B cell (primary cell): Measurements from ENCODE around the gene CABP5. TPM values are rescaled to one million over a fixed set of nuclear protein-coding genes. Genes with fewer than 3 reads are reported as not detected.
"Not testable (repeated sequence)": the region's sequence is repeated elsewhere in the genome, so short reads cannot be mapped to it uniquely, and the experiment has no call there.

Experiments
- ATAC-seq: fragments of 200-7000 bp; cut with Tn5 transposase; one replicate; pipeline ENCODE4 v1.10.0; 2021; ENCODE audit warnings: low read depth, mild to moderate bottlenecking, moderate number of reproducible peaks, moderate library complexity
- CTCF ChIA-PET: fragments of 350-600 bp; sonication (Branson Sonifier 250); formaldehyde crosslinking; loops from one replicate; lab custom pipeline; 2021; ENCODE audit warnings: antibody characterized with exemption, inconsistent platforms; lab: Charles Lee
- POLR2A ChIA-PET: fragments of 350-600 bp; sonication (Branson Sonifier 250); formaldehyde crosslinking; loops from one replicate; lab custom pipeline; 2021; ENCODE audit warnings: antibody characterized with exemption; lab: Charles Lee
- DNase-seq: peaks from one replicate; pipeline ENCODE4 v3.0.0; 2013
- H2AFZ ChIP-seq: 2 replicates; pipeline ENCODE4 v1.6.1; 2012; ENCODE audit warnings: mild to moderate bottlenecking, low read depth, low read length; ENCODE audit not compliant: insufficient read depth, poor library complexity, severe bottlenecking
- H3K27ac ChIP-seq, 2 donors: 1 replicate in 1 of 2; 2 replicates in 1 of 2; pipeline ENCODE4 v1.5.1; 2012 to 2013; ENCODE audit warnings: low read length in 2 of 2, mild to moderate bottlenecking in 2 of 2, moderate library complexity in 1 of 2
- H3K27me3 ChIP-seq, 4 experiments: fragments of 200-600 bp in 1 of 4; sonication (generic) in 1 of 4; replicated peaks in 1 of 4; 1 replicate in 2 of 4; 2 replicates in 2 of 4; pipeline versions ENCODE4 v1.6.1 to v1.7.0; 2013 to 2016; ENCODE audit warnings: low read length in 3 of 4, mild to moderate bottlenecking in 2 of 4, mixed read lengths in 1 of 4, moderate library complexity in 1 of 4; ENCODE audit not compliant: insufficient read depth in 4 of 4, control insufficient read depth in 3 of 4; ENCODE audit errors: control extremely low read depth in 1 of 4
- H3K36me3 ChIP-seq, 2 experiments: replicated peaks in 1 of 2; 1 replicate in 1 of 2; 2 replicates in 1 of 2; pipeline versions ENCODE4 v1.6.1 to v1.7.1; 2013; ENCODE audit warnings: low read length in 1 of 2; ENCODE audit not compliant: insufficient read depth in 2 of 2, control insufficient read depth in 1 of 2; ENCODE audit errors: control extremely low read depth in 1 of 2, extremely low read depth in 1 of 2
- H3K4me1 ChIP-seq, 2 donors: fragments of 200-600 bp in 1 of 2; sonication (generic) in 1 of 2; 1 replicate in 1 of 2; 2 replicates in 1 of 2; pipeline versions ENCODE4 v1.5.1 to v1.6.1; 2013 to 2017; ENCODE audit warnings: low read length in 2 of 2; ENCODE audit not compliant: control insufficient read depth in 2 of 2, insufficient read depth in 2 of 2
- H3K4me2 ChIP-seq: replicated peaks from 2 replicates; pipeline ENCODE3; 2012; ENCODE audit warnings: mild to moderate bottlenecking, low read depth, low read length; ENCODE audit not compliant: poor library complexity, severe bottlenecking
- H3K4me3 ChIP-seq, 5 experiments: fragments of 200-600 bp in 1 of 5; sonication (generic) in 1 of 5; 1 replicate in 3 of 5; 2 replicates in 2 of 5; pipeline versions ENCODE4 v1.5.1 to v1.7.0; 2011 to 2016; ENCODE audit warnings: low read length in 4 of 5, mild to moderate bottlenecking in 4 of 5, low read depth in 2 of 5, control low read depth in 1 of 5, moderate library complexity in 1 of 5; ENCODE audit not compliant: insufficient read depth in 1 of 5; ENCODE audit errors: control extremely low read depth in 1 of 5, extremely low read depth in 1 of 5
- H3K79me2 ChIP-seq: fragments of 200-600 bp; sonication (generic); one replicate; pipeline ENCODE4 v1.6.0; 2016; ENCODE audit warnings: low read length; ENCODE audit not compliant: control insufficient read depth, insufficient read depth
- H3K9ac ChIP-seq: fragments of 200-600 bp; sonication (generic); 2 replicates; pipeline ENCODE4 v1.6.1; 2017; ENCODE audit warnings: mild to moderate bottlenecking, low read length, moderate library complexity
- H3K9me3 ChIP-seq, 3 donors: one replicate each; pipeline versions ENCODE4 v1.6.1 to v1.7.1; 2013; ENCODE audit warnings: low read length in 2 of 3; ENCODE audit not compliant: control insufficient read depth in 2 of 3, insufficient read depth in 1 of 3; ENCODE audit errors: control extremely low read depth in 1 of 3
- H4K20me1 ChIP-seq: 2 replicates; pipeline ENCODE4 v1.6.0; 2012; ENCODE audit warnings: mild to moderate bottlenecking, low read length; ENCODE audit not compliant: insufficient read depth, control insufficient read depth, poor library complexity, severe bottlenecking
- H3K27ac Mint-ChIP-seq: one replicate; pipeline ENCODE4 v1.8.0; 2021; ENCODE audit warnings: mixed read lengths
- H3K27me3 Mint-ChIP-seq: one replicate; pipeline ENCODE4 v1.8.0; 2021; ENCODE audit warnings: mixed read lengths
- H3K4me1 Mint-ChIP-seq: one replicate; pipeline ENCODE4 v1.8.0; 2021; ENCODE audit warnings: mixed read lengths
- H3K4me3 Mint-ChIP-seq: one replicate; pipeline ENCODE4 v1.8.0; 2021; ENCODE audit warnings: mixed read lengths
- H3K9me3 Mint-ChIP-seq: one replicate; pipeline ENCODE4 v1.8.0; 2022; ENCODE audit warnings: mixed read lengths; ENCODE audit not compliant: insufficient read depth
- CTCF ChIP-seq: fragments of 200-600 bp; IDR thresholded peaks from one replicate; pipeline ENCODE4 v1.8.0; 2022; ENCODE audit warnings: antibody characterized with exemption, mild to moderate bottlenecking
- EZH2 ChIP-seq: IDR thresholded peaks from 2 replicates; pipeline ENCODE4 v1.6.1; 2012; ENCODE audit warnings: borderline replicate concordance, low read depth, mild to moderate bottlenecking, moderate library complexity, low read length; ENCODE audit not compliant: insufficient read depth, poor library complexity, severe bottlenecking
- WGBS: methylation state at CpG from one replicate; pipeline ENCODE4 v1.1.5; 2013; ENCODE audit warnings: missing lambda C conversion rate; ENCODE audit not compliant: insufficient coverage; 5-methylcytosine and 5-hydroxymethylcytosine counted together
- intact Hi-C: fragments of 100-400 bp; cut with micrococcal nuclease; formaldehyde crosslinking; loops from one replicate; pipeline ENCODE4 v1.10.0; 2022
- polyA plus RNA-seq: library from polyadenylated mRNA; depleted of rRNA; stranded (reverse); fragments of >200 nt; gene quantifications from 2 replicates; pipeline ENCODE4 v1.2.3, GENCODE V29; 2012
- total RNA-seq, 2 donors: library from RNA; stranded (reverse); fragments of 120-200 nt in 1 of 2; gene quantifications; 1 replicate in 1 of 2; 2 replicates in 1 of 2; pipeline versions ENCODE4 v1.2.3 to v1.2.4, GENCODE V29; 2013 to 2022

CABP5 gene
- total and polyA plus RNA-seq, 2 donors (not counting 1 experiment from before 2014, with no cell fraction given), result not detected

- 91% methylated on average over 4 of the region's 5 CpGs for WGBS
- no peak overlapping the region for H2AFZ ChIP-seq
- no peak overlapping the region for H3K27ac ChIP-seq
- ATAC-seq (no peak), DNase-seq (no peak)
- no peaks in the 10 kb centered on the region for H3K36me3 ChIP-seq
- no peak overlapping the region for H3K4me3 Mint-ChIP-seq
- H3K9me3 ChIP-seq, result peaks cover 0 to 13% (median 2%) of the 10 kb centered on the region in 3 donors
- H3K4me3 ChIP-seq, result no peak overlapping the region
- H3K27ac Mint-ChIP-seq, result no peak overlapping the region
- no peaks in the 10 kb centered on the region for H3K27me3 ChIP-seq
- peaks cover 4% of the 10 kb centered on the region for H3K27me3 Mint-ChIP-seq
- H3K4me2 ChIP-seq, result no peak overlapping the region
- H3K4me1 Mint-ChIP-seq, result peaks cover 2% of the 10 kb centered on the region
- peaks cover 4% of the 10 kb centered on the region for H3K9me3 Mint-ChIP-seq
- TF ChIP-seq CTCF, result no peak
- no peak for TF ChIP-seq EZH2
- no peak overlapping the region for H3K9ac ChIP-seq
- POLR2A ChIA-PET, result no interaction called here
- H3K79me2 ChIP-seq, result no peaks in the 10 kb centered on the region
- no peaks in the 10 kb centered on the region for H4K20me1 ChIP-seq
- CTCF ChIA-PET, result no interaction called here
- no peaks in the 10 kb centered on the region for H3K4me1 ChIP-seq
- intact Hi-C loops, result no loop called here
Measured at GRCh38 chr19:48090281-48090802, 46.5 kb upstream of the CABP5 start.

GRCh38 chr19:48088991-48089390 lies 45.1 kb upstream of the CABP5 start:
- H3K9me3 Mint-ChIP-seq, intact Hi-C loops: not testable (repeated sequence)

More at GRCh38 chr19:48088991-48089390, 45.1 kb upstream of the CABP5 start:
- H3K4me3 Mint-ChIP-seq, CTCF ChIA-PET, H3K4me1 ChIP-seq, H4K20me1 ChIP-seq, H3K4me1 Mint-ChIP-seq, H3K27ac Mint-ChIP-seq, H3K27me3 ChIP-seq, H3K27ac ChIP-seq, ATAC-seq, DNase-seq, H3K79me2 ChIP-seq, H3K36me3 ChIP-seq, H3K9ac ChIP-seq, H3K4me2 ChIP-seq, H2AFZ ChIP-seq, H3K4me3 ChIP-seq, H3K9me3 ChIP-seq, POLR2A ChIA-PET: not testable (repeated sequence)
- H3K27me3 Mint-ChIP-seq, result peaks cover 10% of the 10 kb centered on the region
- 80% methylated on average over 1 of the region's 6 CpGs for WGBS
